ENCODE measurements around the gene TPCN2.

TPCN2 gene

GRCh38 chr11:69095300-69095699, 46.6 kb downstream of the TPCN2 start:
- DNase-seq (ENCODE audit: low read depth) = no peak

- DNase-seq (ENCODE audit: low read depth) = no peak
Measured at GRCh38 chr11:69096473-69096872, 47.7 kb downstream of the TPCN2 start.

- DNase-seq (ENCODE audit: low read depth) = no peak
Measured at GRCh38 chr11:69097263-69097662, 48.5 kb downstream of the TPCN2 start.

- DNase-seq (ENCODE audit: low read depth) = no peak
Measured at GRCh38 chr11:69099180-69099579, 50.4 kb downstream of the TPCN2 start.

- DNase-seq (ENCODE audit: low read depth) = no peak
Measured at GRCh38 chr11:69100454-69101114, 51.9 kb downstream of the TPCN2 start.

GRCh38 chr11:69101115-69101791, 52.5 kb downstream of the TPCN2 start:
- peak; percentile 57 for DNase-seq (ENCODE audit: low read depth)

GRCh38 chr11:69101792-69102695, 53.3 kb downstream of the TPCN2 start:
- no peak for DNase-seq (ENCODE audit: low read depth)

GRCh38 chr11:69102732-69103615, 54.2 kb downstream of the TPCN2 start:
- DNase-seq (ENCODE audit: low read depth) = no peak

GRCh38 chr11:69104212-69104855, 55.6 kb downstream of the TPCN2 start:
- DNase-seq (ENCODE audit: low read depth) = no peak

GRCh38 chr11:69104856-69105395, 56.2 kb downstream of the TPCN2 start:
- no peak for DNase-seq (ENCODE audit: low read depth)

GRCh38 chr11:69105461-69106030, 56.8 kb downstream of the TPCN2 start:
- DNase-seq (ENCODE audit: low read depth) = no peak

- DNase-seq (ENCODE audit: low read depth) = no peak
Measured at GRCh38 chr11:69106031-69106811, 57.5 kb downstream of the TPCN2 start.

GRCh38 chr11:69107413-69107812, 58.7 kb downstream of the TPCN2 start:
- no peak for DNase-seq (ENCODE audit: low read depth)

- DNase-seq (ENCODE audit: low read depth) = no peak
Measured at GRCh38 chr11:69108030-69108429, 59.3 kb downstream of the TPCN2 start.

GRCh38 chr11:69108559-69108958, 59.8 kb downstream of the TPCN2 start:
- no peak for DNase-seq (ENCODE audit: low read depth)

- DNase-seq (ENCODE audit: low read depth) = no peak
Measured at GRCh38 chr11:69109101-69109500, 60.4 kb downstream of the TPCN2 start.

GRCh38 chr11:69110451-69110850, 61.7 kb downstream of the TPCN2 start:
- no peak for DNase-seq (ENCODE audit: low read depth)

GRCh38 chr11:69111624-69112542, 63.2 kb downstream of the TPCN2 start:
- no peak for DNase-seq (ENCODE audit: low read depth)

- DNase-seq (ENCODE audit: low read depth) = no peak
Measured at GRCh38 chr11:69113226-69113625, 64.5 kb downstream of the TPCN2 start.

Data from GM04504 (cell line).